ENCODE measurements around the gene UBE3C.
"Not testable (repeated sequence)": the region's sequence is repeated elsewhere in the genome, so short reads cannot be mapped to it uniquely, and the experiment has no call there.

The UBE3C gene

GRCh38 chr7:157273208-157274093, 134.7 kb downstream of the UBE3C start:
- no peaks in the 10 kb centered on the region for H3K27me3 Mint-ChIP-seq
- no peak overlapping the region for H3K27ac Mint-ChIP-seq
- no peaks in the 10 kb centered on the region for H3K9me3 Mint-ChIP-seq (ENCODE audit: low read depth)
- no peaks in the 10 kb centered on the region for H3K36me3 Mint-ChIP-seq
- H3K4me3 Mint-ChIP-seq: no peak overlapping the region
- peaks cover 20% of the 10 kb centered on the region for H3K4me1 Mint-ChIP-seq (ENCODE audit: low read depth)

GRCh38 chr7:157274094-157274634, 135.4 kb downstream of the UBE3C start:
- H3K27me3 Mint-ChIP-seq; H3K36me3 Mint-ChIP-seq; H3K27ac Mint-ChIP-seq; H3K9me3 Mint-ChIP-seq (ENCODE audit: low read depth); H3K4me3 Mint-ChIP-seq: not testable (repeated sequence)
- peaks cover 20% of the 10 kb centered on the region for H3K4me1 Mint-ChIP-seq (ENCODE audit: low read depth)

GRCh38 chr7:157274991-157275427, 136.3 kb downstream of the UBE3C start:
- Mint-ChIP-seq H3K4me1 (ENCODE audit: low read depth) (peaks cover 17% of the 10 kb centered on the region), H3K27me3 (no peaks in the 10 kb centered on the region), H3K9me3 (ENCODE audit: low read depth) (no peaks in the 10 kb centered on the region), H3K4me3 (no peak overlapping the region), H3K36me3 (no peaks in the 10 kb centered on the region), H3K27ac (no peak overlapping the region)

- H3K4me3 Mint-ChIP-seq: no peak overlapping the region
- H3K36me3 Mint-ChIP-seq: no peaks in the 10 kb centered on the region
- no peaks in the 10 kb centered on the region for H3K27me3 Mint-ChIP-seq
- peaks cover 17% of the 10 kb centered on the region for H3K4me1 Mint-ChIP-seq (ENCODE audit: low read depth)
- H3K27ac Mint-ChIP-seq: no peak overlapping the region
- H3K9me3 Mint-ChIP-seq (ENCODE audit: low read depth): no peaks in the 10 kb centered on the region
Measured at GRCh38 chr7:157276091-157276561, 137.4 kb downstream of the UBE3C start.

- Mint-ChIP-seq H3K36me3 (no peaks in the 10 kb centered on the region), H3K4me1 (ENCODE audit: low read depth) (peaks cover 17% of the 10 kb centered on the region), H3K9me3 (ENCODE audit: low read depth) (no peaks in the 10 kb centered on the region), H3K4me3 (no peak overlapping the region), H3K27ac (no peak overlapping the region), H3K27me3 (no peaks in the 10 kb centered on the region)
Measured at GRCh38 chr7:157276731-157277562, 138.2 kb downstream of the UBE3C start.

- H3K9me3 Mint-ChIP-seq (ENCODE audit: low read depth); H3K27ac Mint-ChIP-seq; H3K36me3 Mint-ChIP-seq; H3K27me3 Mint-ChIP-seq; H3K4me3 Mint-ChIP-seq: not testable (repeated sequence)
- H3K4me1 Mint-ChIP-seq (ENCODE audit: low read depth): peaks cover 17% of the 10 kb centered on the region
Measured at GRCh38 chr7:157277568-157277967, 138.8 kb downstream of the UBE3C start.

- Mint-ChIP-seq H3K9me3 (ENCODE audit: low read depth) (no peaks in the 10 kb centered on the region), H3K4me1 (ENCODE audit: low read depth) (peaks cover 17% of the 10 kb centered on the region), H3K36me3 (no peaks in the 10 kb centered on the region), H3K4me3 (peak overlapping the region; percentile 42), H3K27ac (no peak overlapping the region), H3K27me3 (no peaks in the 10 kb centered on the region)
Measured at GRCh38 chr7:157278167-157278790, 139.6 kb downstream of the UBE3C start.

- no peaks in the 10 kb centered on the region for H3K36me3 Mint-ChIP-seq
- no peaks in the 10 kb centered on the region for H3K9me3 Mint-ChIP-seq (ENCODE audit: low read depth)
- no peak overlapping the region for H3K27ac Mint-ChIP-seq
- no peak overlapping the region for H3K4me3 Mint-ChIP-seq
- H3K27me3 Mint-ChIP-seq: no peaks in the 10 kb centered on the region
- peaks cover 14% of the 10 kb centered on the region for H3K4me1 Mint-ChIP-seq (ENCODE audit: low read depth)
Measured at GRCh38 chr7:157278791-157279724, 140.3 kb downstream of the UBE3C start.

GRCh38 chr7:157279741-157280215, 141.1 kb downstream of the UBE3C start:
- peaks cover 14% of the 10 kb centered on the region for H3K4me1 Mint-ChIP-seq (ENCODE audit: low read depth)
- no peaks in the 10 kb centered on the region for H3K36me3 Mint-ChIP-seq
- H3K27me3 Mint-ChIP-seq: no peaks in the 10 kb centered on the region
- H3K9me3 Mint-ChIP-seq (ENCODE audit: low read depth): no peaks in the 10 kb centered on the region
- H3K4me3 Mint-ChIP-seq: no peak overlapping the region
- no peak overlapping the region for H3K27ac Mint-ChIP-seq

GRCh38 chr7:157280216-157280841, 141.6 kb downstream of the UBE3C start:
- Mint-ChIP-seq H3K27me3 (no peaks in the 10 kb centered on the region), H3K9me3 (ENCODE audit: low read depth) (no peaks in the 10 kb centered on the region), H3K4me3 (no peak overlapping the region), H3K36me3 (no peaks in the 10 kb centered on the region), H3K4me1 (ENCODE audit: low read depth) (peaks cover 14% of the 10 kb centered on the region), H3K27ac (no peak overlapping the region)

GRCh38 chr7:157281221-157281998, 142.7 kb downstream of the UBE3C start:
- no peaks in the 10 kb centered on the region for H3K9me3 Mint-ChIP-seq (ENCODE audit: low read depth)
- no peak overlapping the region for H3K27ac Mint-ChIP-seq
- no peak overlapping the region for H3K4me3 Mint-ChIP-seq
- peaks cover 12% of the 10 kb centered on the region for H3K4me1 Mint-ChIP-seq (ENCODE audit: low read depth)
- H3K27me3 Mint-ChIP-seq: no peaks in the 10 kb centered on the region
- no peaks in the 10 kb centered on the region for H3K36me3 Mint-ChIP-seq

- Mint-ChIP-seq H3K27ac (no peak overlapping the region), H3K27me3 (no peaks in the 10 kb centered on the region), H3K4me3 (no peak overlapping the region), H3K4me1 (ENCODE audit: low read depth) (peaks cover 5% of the 10 kb centered on the region), H3K9me3 (ENCODE audit: low read depth) (no peaks in the 10 kb centered on the region), H3K36me3 (no peaks in the 10 kb centered on the region)
Measured at GRCh38 chr7:157282141-157282801, 143.5 kb downstream of the UBE3C start.
